A673 (cell line): ENCODE data around the gene MYL12B.

Experiments
- EZH2 ChIP-seq: fragments of 200-600 bp; sonication (generic); IDR thresholded peaks from 2 replicates; pipeline ENCODE4 v1.6.1; 2017; ENCODE audit warnings: borderline replicate concordance, low read depth, mild to moderate bottlenecking, mixed read lengths, antibody characterized with exemption, low read length; ENCODE audit not compliant: poor library complexity, severe bottlenecking
- TF ChIP-seq, protein P1 (sequence below): fragments of 300-800, 200-600 bp; sonication (generic); conservative IDR thresholded peaks from 2 replicates; pipeline ENCODE4 v1.5.1; 2017; ENCODE audit warnings: low read depth, mild to moderate bottlenecking, antibody characterized with exemption, low read length, moderate library complexity, mixed read lengths

DNA sequence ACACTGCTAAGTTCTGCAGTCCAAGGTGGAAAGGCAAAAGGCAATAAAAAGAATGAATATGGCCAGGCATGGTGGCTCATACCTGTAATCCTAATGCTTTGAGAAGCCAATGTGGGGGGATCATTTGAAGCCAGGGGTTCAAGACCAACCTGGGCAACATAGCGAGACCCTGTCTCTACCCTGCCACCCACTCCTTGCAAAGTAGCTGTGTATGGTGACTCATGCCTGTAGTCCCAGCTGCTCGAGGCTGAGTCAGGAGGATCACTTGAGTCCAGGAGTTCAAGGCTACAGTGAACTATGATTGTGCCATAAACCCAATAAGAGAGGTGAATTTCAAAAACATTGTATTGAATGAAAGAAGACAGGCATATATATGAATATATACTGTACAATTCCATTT, 2.4 kb downstream of the MYL12B start:
- TF ChIP-seq, protein P1, sequence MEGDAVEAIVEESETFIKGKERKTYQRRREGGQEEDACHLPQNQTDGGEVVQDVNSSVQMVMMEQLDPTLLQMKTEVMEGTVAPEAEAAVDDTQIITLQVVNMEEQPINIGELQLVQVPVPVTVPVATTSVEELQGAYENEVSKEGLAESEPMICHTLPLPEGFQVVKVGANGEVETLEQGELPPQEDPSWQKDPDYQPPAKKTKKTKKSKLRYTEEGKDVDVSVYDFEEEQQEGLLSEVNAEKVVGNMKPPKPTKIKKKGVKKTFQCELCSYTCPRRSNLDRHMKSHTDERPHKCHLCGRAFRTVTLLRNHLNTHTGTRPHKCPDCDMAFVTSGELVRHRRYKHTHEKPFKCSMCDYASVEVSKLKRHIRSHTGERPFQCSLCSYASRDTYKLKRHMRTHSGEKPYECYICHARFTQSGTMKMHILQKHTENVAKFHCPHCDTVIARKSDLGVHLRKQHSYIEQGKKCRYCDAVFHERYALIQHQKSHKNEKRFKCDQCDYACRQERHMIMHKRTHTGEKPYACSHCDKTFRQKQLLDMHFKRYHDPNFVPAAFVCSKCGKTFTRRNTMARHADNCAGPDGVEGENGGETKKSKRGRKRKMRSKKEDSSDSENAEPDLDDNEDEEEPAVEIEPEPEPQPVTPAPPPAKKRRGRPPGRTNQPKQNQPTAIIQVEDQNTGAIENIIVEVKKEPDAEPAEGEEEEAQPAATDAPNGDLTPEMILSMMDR, result no peak
- no peak for TF ChIP-seq EZH2
